ENCODE results near the gene ATF1.

DNA sequence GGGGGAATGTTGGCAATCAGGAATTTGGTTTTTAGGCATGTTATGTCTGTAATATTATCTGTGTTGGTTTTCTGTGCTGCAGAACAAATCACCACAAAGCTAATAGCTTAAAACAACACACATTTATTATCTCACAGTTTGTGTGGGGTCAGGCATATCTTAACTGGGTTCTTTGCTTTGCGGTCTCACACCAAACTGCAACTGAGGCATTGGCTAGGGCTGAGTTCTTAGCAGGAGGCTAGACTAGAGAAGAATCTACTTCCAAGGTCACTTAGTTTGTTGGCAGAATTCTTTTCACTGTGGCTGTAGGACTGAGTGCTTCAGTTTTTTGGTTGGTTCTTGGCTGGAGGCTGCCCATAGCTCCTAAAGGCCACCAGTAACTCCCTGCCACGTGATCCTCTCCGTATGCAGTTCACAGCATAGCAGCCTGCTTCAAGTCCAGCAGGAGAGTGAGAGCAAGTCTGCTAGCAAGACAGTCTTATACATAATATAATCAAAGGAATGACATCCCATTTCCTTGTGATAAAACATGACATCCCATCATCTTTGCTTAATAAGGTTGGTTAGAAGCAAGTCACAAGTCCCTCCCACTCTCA, 21.6 kb downstream of the ATF1 start:
- TF ChIP-seq, protein P1, sequence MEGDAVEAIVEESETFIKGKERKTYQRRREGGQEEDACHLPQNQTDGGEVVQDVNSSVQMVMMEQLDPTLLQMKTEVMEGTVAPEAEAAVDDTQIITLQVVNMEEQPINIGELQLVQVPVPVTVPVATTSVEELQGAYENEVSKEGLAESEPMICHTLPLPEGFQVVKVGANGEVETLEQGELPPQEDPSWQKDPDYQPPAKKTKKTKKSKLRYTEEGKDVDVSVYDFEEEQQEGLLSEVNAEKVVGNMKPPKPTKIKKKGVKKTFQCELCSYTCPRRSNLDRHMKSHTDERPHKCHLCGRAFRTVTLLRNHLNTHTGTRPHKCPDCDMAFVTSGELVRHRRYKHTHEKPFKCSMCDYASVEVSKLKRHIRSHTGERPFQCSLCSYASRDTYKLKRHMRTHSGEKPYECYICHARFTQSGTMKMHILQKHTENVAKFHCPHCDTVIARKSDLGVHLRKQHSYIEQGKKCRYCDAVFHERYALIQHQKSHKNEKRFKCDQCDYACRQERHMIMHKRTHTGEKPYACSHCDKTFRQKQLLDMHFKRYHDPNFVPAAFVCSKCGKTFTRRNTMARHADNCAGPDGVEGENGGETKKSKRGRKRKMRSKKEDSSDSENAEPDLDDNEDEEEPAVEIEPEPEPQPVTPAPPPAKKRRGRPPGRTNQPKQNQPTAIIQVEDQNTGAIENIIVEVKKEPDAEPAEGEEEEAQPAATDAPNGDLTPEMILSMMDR (IDR thresholded peaks at IDR 0.05) = no peak
- no peak for TF ChIP-seq POLR2A (IDR thresholded peaks at IDR 0.05)
